GM19397 (cell line): Measurements from ENCODE around the gene MYRF.

Experiments used
- ATAC-seq: cut with Tn5 transposase; IDR thresholded peaks from one replicate; pipeline ENCODE4 v1.9.1; 2021; ENCODE audit warnings: mild to moderate bottlenecking, moderate library complexity; ENCODE audit not compliant: unreplicated experiment

MYRF gene

DNA sequence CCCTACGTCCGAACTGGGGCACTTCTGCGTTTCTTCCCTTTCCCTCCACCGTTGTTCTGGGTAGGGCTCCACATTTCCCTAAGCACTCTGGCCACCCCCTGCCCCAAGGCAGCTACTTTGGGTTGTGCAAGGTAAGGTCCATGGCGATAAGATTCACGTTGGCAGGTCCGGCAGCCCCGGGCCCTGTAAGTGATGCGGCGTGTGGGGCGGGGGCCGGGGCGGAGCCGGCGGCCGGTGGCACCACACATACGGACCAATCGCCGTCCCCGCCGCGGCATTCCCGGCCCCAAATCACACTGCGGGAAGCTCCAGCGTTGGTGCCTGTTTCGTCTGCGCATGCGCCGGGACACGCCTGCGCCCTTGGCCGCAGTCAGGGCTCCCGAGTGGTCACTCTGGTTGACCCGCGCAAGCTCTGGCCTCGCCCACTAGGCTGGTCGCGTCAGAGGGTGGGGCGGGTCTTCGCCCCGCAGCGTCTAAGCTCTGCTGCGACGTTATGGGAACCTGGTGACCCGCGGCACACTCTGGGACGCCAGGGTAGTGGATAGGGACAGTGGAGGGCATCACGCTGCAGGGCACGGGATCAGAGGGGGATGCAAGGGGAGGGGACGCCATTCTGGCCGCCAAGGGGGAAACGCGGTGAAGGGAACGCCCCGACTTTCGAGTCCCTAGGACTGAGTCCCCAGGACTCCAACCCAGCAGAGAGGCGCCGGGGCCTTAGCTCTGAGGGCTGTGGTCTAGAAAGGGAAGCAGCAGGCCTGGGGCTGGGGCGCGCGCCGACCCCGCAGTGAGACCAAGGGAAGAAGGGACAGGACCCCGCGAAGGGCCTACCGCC lies 62.7 kb downstream of the MYRF start:
- peak; percentile 56 for ATAC-seq

DNA sequence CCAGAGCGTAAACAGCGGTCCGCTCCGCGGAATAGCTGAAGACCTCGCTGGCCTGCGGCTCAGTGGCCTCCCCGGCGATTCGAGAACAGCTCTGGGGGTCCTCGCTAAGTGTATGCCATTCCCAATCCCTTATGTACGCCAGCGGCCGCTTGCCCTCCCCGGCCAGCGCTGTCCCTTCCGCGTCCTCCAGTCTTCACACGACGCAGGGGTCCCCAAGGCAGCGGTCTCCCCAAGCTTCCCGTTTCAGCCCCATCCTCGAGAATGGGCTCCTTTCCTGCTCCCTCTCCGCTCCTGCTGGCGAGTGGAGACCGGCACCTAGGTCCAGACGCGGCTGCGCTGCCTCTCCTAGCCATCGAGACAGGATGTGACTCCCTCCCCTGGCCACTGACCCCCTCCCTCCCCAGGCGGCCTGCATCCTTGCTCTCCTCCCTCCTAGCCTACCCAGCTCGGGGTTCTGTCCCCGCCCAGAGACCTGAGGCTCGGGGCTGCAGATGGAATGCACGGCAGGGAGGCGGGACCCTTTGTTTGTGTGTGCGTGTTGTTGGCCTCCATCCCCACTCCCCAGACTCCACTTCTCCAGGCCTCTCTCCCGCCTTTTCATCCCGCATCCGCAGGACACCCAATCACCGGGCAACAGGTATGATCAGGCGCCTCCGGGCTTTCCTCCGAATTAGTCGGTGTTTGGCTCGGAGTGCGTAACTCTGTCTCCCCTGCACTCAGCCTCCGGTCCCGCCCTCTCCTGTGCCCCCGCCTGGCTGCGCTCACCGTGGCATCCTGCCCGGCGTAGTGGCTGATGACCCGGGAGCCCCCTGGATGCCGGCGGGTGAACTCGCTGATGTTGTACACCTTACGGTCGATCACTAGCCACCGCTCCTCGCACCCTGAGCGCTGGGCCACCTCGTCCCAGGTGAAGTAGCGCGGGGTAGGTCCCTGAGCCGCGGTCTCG lies 63.6 kb downstream of the MYRF start:
- ATAC-seq: peak; percentile 23

DNA sequence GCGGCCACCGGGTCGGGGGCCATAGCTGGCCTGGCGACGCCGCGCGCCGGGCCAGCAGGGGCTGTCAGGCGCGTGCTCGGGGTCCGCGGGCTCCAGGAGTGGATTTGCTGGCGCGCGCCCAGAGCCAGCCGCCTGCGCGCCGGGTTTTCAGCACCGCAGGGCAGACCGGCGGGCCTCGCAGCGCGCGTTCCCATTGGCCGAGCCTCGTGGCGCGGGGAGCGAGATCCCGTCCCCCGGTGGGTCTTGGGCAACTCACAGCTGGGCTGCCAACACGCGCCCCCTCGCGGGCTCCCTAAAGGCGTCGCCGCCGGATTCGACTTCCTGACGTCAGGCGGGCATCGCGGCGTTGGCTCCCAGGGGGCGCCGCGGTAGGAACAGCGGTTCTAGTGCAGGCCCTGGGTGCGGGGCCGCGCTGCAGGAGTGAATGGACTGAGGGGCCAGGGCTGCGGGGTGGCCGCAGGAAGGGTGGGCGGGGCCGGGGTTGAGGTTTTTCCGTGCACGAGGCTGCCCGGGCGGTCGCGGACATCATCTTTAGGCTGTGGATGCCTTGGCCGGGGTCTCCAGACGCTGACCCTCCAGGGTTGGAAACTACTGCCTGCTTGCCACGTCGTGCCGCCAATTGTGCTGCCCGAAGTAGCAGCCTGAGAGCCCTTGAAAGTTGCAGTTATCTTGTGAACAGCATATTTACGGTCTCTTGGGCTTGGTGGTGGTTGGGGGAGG lies 64.5 kb downstream of the MYRF start, which contains the start of gene FADS1:
Gene FADS1, minus strand, starts transcription at position 268 of the 720 bp plus-strand sequence. Its CDS starts 74 bp downstream, at position 194.
- peak; percentile 50 for ATAC-seq

DNA sequence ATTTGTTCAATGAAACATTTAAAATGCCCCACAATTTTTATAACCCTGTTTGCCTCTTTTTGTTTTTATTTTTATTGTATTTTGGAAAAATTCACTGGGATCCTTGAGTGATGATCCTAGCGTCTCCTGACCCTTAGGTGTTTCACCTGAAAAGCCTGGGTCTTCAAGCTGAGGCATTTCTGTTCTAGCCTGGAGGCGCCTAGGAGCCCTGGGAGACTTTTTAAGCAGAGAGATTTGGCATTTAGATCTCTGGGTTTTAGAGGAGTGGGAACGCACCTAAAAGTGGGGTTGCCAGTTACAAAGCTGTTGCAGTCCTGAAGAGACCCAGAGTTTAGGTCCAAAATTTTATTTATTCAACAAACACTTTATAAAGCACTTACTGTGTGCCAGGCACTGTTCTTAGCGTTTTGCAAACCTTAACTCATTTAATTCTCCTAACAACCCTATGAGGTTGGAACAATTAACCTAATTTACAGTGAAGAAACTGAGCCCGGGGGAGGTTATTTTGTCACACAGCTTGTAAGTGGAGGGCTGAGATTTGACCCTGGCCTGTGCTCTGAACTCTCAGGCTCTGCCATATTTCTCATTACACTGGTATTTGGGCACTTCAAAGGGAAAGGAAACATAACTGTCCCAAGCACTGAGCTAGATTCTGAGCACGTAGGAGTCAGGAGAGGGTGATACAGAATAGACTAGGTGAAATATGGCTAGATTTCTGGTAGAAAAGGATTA lies 65.2 kb downstream of the MYRF start:
- ATAC-seq: no peak

DNA sequence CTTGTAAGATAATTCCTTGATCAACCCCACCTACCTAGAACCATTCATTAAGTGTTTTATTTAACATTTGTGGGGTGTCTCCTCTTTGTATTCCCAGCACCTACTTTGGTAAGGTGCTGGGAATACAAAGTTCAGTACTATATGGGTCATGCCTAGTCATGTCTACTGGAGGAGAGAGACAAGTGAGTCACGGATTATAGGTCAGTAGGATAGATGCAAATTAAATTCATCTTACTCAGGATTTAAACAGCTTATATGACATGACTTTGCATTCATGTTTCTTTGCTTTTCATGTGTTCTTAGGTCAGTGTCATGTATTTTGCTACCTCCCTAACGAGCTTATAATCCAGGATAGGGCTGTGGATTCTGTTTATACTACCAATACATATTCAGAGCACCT lies 67.7 kb downstream of the MYRF start:
- ATAC-seq: no peak

DNA sequence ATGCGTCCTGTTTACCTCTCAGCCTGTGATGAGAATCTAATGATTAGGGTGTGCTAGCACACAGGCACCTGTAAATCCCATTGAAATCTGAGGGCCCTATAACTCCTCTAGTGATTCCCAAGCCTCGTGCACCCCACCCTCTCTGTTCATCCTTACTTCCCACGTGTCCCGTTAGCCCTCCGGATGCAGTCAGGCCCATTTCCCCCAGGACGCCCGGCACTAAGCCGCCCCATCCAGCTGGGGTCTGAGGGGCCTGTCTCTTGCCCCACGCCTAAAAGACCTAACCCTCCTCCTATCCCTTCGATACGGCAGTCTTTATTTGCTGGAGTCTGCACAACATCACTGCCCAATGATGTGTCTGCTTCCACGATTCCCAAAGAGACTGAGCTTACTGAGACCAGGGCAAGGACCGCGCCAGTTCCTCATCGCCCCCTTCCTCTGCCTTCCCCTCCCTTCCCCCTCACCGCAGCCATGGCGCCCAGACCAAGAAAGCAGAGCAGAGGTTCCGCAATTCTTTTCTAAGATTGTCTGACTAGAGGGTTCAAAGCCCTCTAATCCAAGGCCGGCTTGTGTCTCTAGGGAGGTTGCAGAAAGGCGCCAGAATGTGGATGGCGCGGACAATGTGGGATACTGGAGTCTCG lies 74.6 kb downstream of the MYRF start:
- ATAC-seq: no peak

DNA sequence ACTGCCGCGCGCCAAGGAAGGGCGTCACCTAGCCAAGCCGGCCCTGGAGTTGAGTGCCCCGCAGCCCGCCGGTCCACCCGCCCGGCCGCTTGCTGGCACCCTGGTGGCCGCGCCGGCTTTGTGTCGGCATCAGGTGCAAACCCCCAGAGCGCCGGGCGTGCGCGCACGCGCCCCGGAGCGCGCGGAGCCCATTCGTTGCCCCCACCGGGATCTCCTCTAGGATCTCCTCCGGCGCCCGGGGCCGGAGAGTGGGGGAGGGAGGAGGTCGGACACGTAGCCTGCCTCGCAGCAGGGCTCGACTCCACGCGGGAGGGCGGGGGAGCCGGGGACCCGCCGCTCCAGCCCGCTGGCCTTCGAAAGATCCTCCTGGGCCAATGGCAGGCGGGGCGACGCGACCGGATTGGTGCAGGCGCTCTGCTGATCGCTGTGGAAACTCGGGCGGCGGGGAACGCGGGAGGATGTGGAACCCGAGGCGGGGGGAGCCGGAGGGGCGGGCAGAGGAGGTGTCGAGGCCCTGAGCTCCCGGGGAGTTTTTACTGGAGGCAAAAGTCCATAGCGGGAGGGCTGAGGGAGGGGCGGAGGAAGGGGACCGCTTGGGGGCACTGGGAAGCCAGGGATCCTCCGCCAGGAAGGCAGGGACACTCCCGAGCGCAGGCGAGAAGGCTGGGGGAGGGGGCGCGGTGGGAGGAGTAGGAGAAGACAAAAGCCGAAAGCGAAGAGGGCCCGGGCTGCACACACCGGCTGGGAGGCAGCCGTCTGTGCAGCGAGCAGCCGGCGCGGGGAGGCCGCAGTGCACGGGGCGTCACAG lies 75.3 kb downstream of the MYRF start, which contains the start of gene FADS2:
Gene FADS2, plus strand, starts transcription at position 730 of the 808 bp plus-strand sequence. CDS start 91 bp downstream, outside the sequence.
- ATAC-seq: peak; percentile 63

DNA sequence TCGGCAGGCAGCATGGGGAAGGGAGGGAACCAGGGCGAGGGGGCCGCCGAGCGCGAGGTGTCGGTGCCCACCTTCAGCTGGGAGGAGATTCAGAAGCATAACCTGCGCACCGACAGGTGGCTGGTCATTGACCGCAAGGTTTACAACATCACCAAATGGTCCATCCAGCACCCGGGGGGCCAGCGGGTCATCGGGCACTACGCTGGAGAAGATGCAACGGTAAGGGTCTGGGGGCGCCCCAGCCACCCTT lies 75.9 kb downstream of the MYRF start:
- no peak for ATAC-seq

DNA sequence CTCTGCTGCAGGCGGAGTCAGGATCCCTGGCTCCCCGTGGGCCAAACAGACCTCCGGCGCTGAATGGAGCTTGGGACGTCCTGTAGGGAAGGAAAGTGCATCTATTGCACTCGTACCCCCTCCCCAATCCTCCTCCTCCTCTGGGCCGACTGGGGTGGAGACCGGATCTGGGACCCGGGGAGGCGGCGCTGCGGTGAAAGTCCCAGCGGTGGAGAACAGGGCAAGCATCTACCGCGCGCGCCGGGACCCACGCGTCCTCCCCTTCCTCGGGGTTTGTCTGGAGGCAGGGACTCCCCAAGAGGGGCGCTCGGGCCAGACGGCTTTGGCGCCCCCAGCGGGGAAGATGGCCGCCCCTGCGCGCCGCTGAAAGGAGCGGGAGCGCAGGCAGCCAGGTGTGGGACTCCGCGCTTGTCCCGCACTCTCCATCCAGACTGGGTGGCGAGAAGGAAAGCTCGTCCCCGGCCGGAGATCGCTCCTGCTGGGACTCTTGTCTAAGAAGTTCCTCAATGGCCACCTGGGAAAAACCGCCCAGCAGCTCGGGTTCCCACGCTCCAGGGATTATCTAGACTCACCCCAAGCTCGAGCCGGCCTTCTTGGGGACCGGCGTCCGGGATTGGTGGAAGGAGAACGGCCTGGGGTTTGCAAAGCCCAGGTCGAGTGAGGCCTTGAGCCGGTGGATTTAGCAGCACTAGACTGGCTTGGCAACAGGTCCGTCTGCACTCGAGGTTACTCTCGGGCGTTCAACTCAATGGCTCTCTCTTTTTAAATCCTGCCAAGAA lies 76.4 kb downstream of the MYRF start:
- ATAC-seq: no peak

DNA sequence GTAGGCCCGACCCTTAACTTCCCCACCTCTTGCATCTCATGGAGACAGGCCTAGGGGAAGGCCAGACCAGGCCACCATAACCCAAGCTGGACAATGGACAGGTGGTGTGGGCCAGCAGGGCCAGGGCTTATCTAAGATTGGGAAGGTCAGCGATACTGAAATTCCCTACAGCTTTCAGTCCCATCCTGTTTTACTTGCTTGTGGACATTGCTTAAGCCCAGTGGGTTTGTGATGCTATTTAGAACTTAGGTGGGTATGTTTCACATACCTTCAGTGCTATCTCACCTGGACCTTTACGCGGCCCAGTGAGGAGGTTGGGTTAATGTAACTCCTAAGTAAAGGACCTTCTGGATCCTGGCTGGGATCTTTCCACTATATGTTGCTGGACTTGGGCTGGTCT lies 77.4 kb downstream of the MYRF start:
- ATAC-seq: no peak

DNA sequence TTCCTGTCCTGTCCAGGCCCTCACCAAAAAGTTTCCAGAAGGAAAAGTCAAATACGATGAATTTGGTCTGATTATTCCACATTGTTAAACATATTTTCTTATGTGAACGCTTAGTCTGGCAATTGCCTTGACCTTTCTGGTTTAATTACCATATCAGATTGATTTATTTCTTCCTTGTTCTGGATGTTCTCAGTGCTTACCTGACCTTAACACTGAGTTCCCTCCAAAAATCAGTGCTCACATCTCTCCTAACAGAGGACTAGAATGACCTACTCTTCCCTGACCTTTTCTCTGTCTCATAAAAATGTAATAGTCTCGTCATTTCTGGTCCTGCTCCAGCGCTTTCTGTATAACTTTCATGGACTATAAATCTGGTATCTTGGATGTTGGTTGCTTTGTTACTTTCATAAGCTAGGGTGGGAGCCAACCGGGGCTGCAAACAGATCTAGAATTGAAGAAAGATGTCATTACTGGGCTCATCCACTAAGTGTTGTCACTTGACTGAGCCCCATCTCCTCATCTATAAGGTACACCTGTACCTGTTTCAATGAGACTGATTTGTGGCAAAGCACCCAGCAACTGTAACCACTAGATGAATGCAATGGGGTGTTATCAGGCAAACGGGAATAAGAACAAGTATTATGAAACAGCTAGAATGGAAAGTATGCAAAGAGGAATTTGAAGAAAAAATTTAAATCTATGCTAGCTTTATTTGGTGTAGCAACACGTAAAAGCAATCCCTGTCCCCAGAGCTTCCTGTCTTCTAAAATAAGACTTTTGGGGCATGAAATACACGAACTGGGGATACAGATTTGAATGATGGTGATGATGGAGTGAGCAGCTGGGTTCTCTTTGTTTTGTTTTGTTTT lies 78.0 kb downstream of the MYRF start:
- no peak for ATAC-seq

DNA sequence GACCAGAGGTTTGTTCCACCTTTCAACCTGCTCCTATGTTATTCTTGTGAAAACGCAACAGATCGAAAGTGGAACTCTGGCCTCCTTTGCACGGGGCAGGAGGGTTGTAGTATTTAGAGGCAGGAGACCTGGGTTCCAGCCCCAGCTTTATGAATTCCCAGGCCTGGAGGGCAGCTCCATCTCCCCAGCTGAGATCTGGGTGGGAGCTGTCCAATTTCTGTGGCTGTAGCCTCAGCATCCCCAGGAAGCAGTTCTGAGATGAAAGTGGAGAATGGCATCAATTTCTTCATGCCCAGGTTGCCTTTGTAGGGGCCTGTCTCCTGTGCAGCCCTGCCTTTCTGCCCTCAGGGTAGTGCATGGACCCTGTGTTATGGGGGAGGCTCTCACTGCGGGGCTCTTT lies 79.8 kb downstream of the MYRF start:
- no peak for ATAC-seq

DNA sequence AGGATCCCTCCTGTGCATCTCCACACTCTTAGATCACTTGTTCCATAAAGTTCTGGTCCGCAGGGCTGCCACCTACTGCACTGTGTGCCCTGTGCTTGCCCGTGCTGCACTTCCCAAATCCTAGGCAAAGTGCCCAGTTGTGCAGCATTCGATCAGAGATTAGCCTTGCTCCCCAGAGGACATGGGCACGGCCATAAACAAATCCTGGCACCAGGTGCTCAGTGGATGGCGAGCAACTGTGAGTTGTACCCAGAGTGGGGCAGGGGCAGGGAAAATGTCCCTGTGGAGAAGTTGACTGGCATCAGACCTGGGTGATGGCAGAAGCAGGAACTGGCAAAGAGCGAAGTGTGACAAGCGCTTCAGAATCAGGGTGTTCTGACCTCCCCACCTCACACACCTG lies 80.3 kb downstream of the MYRF start:
- ATAC-seq: no peak

DNA sequence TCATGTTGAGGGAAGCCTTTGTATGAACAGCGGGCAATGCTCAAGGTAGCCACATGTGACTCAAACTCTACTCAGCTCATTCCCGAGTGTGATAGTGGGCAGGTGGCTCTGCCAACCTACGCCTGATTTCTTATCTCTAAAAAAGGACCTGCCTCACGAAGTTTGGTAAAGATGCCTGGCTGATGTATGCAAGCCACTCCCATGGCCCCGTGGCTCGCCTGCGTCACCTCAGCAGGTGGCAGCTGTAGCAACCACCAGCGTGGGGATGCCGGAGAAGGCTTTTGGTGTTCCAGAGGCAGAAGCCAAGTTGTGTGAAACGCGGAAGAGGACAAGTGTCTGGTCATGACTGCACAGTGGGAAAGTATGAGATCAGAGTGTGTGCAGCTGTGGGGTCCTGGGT lies 81.0 kb downstream of the MYRF start:
- ATAC-seq: no peak

DNA sequence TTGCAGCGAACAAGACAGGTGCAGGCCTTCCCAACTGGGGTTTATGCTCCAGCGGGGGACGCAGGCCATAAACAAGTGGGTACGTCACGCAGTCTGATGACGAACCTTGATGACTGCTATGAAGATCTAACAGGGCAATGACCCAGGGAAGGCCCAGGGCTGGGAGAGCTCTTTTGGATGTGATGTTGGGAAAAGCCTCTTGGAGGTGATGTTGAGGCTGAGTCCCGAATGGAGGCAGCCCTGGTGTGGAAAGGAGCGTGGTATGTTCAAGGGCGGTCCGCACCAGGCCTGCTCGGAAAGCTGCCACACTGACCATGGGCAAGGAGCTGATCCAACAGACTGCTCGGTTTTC lies 81.5 kb downstream of the MYRF start:
- no peak for ATAC-seq

DNA sequence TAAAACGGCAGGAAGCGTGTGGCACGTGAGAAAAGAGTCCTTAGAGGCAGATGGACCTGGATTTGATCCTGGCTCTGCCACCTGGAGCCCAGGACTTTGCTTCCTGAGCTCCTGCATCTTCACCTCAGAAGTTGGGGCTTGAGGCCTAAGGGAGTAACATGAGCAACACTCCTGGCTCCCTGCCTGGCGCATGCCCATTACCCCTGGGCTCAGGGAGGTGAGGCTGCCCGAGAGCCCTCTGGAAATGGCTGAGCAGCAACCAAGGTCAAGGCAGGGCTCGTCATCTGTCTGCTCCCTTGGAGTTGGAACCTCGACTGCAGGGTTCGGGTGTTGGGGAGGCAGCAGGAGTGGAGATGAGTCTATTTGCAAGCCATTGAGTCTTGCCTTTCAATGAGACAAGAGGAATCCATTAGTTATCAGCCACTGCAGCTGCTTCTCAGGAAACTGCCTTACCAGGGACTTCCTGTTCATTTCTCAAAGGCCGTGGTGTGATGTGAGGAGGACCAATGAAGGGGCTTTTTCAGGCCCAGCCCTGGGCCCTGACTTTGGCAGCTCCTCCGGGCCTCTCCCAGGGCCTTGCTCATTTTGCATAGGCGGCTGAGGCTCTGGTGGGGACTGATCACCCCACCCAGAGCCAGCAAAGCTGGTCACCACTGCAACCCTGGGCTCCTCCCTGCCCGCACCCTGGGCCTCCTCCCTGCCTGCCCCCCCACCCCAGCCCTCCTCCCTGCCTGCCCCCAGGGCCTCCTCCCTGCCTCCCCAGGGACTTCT lies 82.0 kb downstream of the MYRF start:
- ATAC-seq: peak; percentile 81

DNA sequence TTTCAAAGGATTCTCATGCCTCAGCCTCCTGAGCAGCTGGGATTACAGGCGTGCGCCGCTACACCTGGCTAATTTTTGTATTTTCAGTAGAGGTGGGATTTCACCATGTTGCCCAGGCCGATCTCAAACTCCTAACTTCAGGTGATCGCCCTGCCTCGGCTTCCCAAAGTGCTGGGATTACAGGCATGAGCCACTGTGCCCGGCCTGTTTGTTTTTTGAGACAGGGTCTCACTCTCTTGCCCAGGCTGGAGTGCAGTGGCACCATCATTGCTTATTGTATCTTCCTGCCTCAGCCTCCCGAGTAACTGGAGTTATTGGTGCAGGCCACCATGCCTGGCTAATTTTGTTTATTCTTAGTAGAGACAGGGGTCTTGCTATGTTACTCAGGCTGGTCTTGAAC lies 83.8 kb downstream of the MYRF start:
- no peak for ATAC-seq
